Measurements from ENCODE around the gene RNPEPL1.

Gene RNPEPL1

DNA sequence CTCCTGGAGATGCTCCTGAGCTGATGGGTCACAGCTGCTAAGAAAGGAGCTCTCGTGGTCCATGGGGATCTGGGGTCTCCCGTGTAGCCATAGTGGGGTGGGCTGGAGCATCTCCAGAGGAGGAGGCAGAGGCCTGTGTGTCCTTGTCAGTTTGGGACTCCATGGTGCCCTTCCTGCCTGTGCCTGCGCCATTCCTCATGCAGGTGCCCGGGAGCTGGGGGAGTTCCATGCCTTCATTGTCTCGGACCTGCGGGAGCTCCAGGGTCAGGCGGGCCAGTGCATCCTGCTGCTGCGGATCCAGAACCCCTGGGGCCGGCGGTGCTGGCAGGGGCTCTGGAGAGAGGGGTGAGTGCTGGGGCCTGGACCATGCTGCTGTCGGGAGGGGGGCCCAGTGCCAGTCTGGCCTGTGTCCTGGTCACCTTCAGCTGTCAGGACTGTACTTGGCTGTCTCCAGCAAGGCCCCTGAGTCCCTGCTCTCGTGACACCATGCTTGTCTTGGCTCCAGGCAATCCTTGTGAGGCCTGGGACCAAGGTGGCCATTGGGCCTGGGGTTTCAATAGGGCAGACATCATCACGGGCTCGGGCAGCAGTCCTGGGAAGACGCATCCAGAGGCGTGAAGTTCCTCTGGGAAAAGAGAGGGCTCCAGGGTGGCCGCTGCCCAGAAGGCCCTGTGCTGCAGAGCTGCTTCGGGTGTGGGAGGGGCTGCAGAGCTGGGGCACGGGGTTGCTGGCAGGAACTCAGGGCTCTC lies 25.6 kb downstream of the RNPEPL1 start:
- peak; percentile 0 for DNase-seq

DNA sequence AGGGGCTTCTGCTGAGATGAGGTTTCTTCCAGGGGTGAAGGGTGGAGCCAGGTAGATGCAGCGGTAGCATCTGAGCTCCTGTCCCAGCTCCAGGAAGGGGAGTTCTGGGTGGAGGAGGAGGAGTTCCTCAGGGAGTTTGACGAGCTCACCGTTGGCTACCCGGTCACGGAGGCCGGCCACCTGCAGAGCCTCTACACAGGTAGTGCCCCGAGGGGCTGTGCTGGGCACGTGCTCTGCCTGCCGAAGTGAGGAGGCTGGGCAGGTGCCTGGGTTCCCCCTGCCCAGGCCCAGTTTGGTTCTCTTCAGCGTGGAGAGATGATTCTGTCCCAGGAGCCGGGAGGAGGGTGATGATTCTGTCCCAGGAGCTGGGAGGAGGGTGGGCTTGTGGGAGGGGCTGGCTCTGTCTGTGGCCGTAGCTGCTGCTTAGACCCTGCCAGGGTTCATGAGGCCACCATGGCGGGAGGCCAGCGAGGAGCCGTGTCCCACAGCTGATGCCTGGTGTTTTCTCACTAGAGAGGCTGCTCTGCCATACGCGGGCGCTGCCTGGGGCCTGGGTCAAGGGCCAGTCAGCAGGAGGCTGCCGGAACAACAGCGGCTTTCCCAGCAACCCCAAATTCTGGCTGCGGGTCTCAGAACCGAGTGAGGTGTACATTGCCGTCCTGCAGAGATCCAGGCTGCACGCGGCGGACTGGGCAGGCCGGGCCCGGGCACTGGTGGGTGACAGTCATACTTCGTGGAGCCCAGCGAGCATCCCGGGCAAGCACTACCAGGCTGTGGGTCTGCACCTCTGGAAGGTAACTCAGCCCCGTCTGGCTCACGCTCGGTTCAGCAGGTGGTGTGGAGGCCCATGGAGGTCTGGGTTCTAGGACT lies 26.5 kb downstream of the RNPEPL1 start:
- peak; percentile 0 for DNase-seq

DNA sequence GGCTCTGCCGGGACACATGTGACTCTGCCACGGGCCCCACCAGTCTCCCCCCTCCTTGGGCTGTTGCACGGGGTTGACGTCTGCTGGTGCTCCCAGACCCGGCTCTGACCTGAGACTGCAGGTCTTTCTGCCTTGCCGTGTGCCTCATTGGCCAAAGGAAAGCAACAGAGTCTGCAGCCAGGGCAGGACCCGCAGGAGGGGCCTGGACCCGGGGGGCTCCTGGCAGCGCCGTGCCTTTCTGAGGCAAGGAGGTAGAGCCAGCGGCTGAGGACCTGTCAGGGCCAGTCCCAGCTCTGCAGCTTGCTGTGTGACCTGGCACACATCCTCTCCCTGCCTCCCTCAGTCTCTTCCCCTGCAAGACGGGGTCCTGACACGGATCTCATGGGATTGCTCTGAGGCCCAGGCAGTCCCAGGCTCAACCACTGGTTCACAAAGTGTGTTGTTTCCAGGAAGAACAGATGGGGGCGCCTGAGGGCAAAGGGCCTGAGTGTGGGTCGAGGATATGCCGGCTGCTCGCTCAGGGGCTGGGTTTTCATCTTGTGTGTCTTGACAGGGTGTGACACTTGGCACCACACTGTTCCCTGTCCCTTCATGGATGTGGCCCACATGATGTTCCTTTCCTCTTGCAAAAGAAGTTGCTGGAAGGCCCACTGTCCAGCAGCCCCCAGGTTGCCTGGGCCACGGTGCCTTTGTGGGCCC lies 27.2 kb downstream of the RNPEPL1 start:
- peak; percentile 26 for DNase-seq

DNA sequence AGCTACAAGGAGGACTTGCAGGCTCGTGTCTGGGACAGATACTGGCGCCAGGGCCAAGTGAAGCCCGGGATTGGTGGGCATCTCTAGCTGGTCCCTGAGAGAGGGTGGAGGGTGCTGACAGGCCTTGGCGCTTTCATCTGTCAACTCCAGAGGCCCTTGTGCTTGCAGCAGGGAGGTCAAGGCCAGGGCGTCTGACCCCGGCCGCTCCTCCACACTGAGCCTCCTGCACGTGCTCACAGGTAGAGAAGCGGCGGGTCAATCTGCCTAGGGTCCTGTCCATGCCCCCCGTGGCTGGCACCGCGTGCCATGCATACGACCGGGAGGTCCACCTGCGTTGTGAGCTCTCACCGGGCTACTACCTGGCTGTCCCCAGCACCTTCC lies 27.8 kb downstream of the RNPEPL1 start:
- DNase-seq, result peak; percentile 1

DNA sequence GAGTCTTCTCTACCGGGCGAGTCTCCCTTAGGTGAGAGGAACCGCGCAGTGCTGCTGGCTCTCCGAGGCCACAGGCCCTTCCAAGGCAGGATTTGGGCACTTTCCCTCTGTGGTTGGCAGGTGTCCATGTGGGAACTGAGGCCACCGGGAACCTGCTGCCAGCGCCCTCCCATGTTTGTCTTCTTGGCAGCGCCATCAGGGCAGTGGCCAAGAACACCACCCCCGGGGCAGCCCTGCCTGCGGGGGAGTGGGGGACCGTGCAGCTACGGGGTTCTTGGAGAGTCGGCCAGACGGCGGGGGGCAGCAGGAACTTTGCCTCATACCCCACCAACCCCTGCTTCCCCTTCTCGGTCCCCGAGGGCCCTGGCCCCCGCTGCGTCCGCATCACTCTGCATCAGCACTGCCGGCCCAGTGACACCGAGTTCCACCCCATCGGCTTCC lies 28.2 kb downstream of the RNPEPL1 start:
- DNase-seq, result peak; percentile 0

DNA sequence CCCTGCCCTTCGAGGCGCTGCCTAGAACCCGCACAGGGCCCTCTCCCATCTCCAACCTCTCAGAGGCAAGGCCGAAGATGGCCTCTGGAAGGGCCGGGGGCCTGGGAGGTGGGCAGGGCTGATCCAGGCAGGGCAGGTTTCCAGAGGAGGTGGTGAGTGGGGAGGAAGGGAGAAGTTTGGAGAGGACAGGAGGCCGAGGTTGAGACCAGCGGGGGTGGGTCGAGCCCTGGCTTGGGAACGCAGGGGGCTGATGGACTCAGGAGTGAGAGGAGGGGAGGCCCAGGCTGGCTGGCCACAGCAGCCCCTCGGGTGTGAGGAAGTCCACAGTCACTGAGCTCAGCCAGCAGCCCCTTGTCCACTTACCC lies 28.8 kb downstream of the RNPEPL1 start:
- peak; percentile 1 for DNase-seq

DNA sequence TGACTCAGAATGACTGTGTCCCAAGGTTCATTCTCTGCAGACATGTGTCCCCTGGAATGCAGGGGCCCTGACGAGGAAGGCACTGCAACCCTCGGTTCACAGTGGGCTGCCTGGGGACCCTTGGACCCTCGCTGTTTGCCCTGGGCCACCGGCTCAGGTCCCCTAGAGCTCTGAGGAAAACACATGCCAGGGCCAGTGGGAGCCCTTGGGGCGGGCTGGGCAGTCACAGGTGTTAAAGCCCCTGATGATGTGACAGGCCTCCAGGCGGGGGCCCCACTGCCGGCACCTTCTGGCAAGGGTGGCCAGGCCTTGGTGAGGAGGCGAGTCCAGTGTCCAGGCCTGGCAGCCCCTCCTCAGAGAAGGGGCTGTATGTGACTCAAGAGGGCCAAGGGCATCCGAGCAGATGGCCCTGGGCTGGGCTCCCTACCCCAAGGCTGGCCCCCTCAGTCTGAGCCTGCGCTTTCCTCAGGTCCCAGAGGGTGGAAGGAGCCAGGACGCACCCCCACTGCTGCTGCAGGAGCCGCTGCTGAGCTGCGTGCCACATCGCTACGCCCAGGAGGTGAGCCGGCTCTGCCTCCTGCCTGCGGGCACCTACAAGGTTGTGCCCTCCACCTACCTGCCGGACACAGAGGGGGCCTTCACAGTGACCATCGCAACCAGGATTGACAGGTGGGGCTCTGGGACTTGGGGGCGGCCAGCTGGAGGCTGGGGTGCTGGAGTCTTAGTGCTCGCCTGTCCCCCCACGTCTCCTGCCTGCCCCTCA lies 29.3 kb downstream of the RNPEPL1 start:
- peak; percentile 0 for DNase-seq

DNA sequence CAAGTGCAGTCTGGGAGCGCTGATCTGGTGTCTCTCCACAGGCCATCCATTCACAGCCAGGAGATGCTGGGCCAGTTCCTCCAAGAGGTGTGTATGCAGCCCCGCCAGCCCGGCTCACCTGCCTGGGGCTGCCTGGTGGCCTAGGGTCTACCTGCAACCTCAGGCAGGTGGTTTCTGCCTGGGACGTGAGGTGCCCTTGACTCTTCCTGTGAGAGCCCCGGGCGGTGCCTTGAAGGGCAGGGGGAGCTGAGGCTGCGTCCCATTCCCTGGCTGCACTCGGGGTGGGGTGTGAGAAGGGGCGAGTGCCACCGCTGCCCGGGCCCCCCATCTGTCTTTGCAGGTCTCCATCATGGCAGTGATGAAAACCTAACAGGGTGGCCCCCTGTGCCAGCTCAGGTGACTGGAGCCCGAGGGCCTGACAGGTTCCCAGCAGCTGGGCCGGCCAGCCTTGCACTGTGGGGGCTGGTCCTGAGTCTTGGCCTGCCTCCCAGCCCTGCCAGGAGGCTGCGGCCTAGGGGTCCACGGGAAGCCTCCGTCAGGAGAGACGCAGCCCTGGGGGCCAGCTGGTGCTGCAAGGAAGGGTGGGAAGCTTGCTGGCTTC lies 30.1 kb downstream of the RNPEPL1 start:
- peak; percentile 0 for DNase-seq

DNA sequence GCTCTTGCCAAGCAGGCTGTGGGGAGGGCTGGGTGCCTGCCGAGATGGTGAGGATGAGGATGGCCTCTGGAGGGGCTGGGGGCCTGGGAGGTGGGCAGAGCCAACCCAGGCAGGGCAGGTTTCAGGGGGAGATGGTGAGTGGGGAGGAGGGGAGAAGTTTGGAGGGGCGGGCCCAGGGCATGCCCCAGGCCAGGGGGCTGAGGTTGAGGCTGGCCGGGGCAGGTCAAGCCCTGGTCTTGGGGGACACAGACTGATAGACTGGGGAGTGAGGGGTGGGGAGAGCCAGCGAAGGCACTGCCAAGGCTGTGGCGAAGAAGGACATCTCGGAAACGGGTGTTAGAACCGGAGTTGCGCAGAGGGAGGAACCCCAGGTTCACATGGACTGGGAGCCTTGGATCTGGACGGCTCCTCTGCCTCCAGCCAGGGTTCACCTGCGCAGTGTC lies 30.9 kb downstream of the RNPEPL1 start:
- DNase-seq, result no peak

DNA sequence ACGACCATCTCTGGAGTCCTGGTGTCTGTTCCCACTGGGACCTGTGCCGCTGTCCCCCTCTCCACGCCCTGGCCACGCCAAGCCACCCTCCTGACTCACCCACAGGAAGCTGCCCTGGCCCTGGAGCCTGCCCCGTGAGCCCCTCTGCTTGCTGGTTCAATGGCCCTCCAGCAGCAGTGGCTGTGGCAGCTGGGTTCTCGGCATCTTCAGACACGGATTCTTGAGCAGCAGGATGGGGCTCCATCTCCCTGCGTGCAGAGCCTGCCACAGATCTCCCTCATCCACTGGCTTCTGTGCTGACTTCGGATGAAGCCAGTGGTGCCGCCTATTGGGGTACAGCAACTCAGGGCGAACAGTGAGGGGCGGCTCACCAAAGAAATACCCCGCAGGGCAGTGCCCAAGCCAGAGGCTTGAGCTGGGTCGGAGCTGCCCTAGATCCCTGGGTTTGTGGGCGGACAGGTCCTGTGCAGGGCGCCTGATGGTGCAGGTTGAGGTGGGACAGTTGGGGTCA lies 32.2 kb downstream of the RNPEPL1 start:
- peak; percentile 1 for DNase-seq

DNA sequence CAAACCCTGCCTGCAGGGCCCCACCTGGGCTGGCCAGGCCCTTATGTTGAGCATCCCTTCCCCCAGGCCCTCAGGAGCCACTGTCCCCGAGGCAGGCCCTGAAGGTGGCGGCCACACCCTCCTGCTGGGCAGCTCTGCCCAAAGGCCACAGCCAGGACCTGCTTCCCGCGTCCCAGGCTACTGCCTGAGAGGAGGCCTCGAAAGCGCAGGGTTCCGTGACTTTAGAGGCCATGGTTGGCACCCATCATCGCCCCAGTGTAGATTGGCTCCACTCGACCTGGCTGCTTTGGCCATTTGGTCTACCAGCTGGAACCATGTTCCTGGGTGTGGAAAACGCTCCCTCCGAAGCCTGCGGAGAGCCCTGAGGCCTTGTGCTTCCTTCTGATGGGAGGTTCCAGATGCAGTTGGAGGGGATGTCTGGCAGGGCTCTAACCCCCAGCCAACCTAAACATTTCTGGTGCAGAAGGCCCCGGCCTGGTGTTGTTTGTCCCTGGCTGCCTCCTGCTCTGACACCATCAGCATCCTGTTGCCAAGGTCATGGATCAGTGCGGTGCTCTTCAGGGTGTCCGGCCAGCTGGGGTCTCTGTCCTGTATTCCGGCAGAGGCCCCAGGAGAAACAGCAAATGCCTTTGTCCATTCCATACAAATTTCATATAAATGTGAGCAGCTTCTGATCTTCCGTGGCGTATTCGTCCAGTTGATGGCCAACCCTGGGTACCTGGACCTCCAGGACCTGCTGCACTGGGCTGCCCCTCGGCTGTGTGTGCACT lies 33.0 kb downstream of the RNPEPL1 start:
- peak; percentile 1 for DNase-seq

DNA sequence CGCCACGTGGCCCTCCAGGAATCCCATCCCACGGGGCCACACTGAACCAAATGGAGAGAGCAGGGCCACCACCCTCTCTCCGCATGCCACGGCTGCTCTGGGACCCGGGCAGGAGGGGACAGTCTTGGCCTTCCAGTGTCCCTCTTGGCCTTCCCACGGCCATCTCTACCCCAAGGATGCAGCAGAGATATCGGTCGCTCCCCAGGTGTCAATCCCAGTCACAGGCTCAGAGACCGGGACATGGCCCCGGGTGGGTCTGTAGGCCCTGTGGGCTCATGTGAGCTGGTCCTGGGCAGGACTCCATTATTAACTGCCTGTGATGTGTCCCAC lies 33.5 kb downstream of the RNPEPL1 start:
- DNase-seq, result no peak

DNA sequence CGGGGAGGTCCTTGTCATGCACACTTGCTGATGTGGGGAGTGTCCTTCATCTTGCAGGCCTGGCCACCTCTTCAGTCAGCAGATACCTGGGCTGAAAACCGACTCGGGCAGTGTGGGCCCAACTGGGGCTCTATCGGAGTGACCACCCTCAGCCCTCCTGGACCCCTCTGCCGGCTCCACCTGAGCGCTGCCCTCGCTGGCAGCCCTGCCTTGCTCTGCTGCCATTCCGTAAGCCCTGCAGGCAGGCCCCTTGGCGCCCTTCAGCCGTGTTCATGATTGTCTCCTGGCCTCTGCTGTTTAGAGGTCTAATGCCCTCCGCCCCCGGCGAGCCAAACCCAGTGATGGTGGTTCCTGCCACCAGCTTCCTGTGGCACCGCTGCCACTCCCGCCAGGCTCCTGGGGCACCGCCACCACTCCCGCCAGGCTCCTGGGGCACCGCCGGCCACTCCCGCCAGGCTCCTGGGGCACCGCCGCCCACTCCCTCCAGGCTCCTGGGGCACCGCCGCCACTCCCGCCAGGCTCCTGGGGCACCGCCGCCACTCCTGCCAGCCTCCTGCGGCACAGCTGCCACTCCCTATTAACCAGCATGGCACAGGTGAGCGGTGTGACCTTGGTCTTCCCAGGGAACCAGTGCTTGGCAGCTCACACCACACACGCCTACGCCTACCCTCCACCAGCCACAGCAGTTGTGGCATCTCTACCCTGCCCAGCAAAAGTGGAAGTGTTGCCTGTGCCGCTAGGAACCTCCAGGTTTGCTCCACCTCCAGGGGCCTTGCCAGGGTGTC lies 34.2 kb downstream of the RNPEPL1 start:
- no peak for DNase-seq

DNA sequence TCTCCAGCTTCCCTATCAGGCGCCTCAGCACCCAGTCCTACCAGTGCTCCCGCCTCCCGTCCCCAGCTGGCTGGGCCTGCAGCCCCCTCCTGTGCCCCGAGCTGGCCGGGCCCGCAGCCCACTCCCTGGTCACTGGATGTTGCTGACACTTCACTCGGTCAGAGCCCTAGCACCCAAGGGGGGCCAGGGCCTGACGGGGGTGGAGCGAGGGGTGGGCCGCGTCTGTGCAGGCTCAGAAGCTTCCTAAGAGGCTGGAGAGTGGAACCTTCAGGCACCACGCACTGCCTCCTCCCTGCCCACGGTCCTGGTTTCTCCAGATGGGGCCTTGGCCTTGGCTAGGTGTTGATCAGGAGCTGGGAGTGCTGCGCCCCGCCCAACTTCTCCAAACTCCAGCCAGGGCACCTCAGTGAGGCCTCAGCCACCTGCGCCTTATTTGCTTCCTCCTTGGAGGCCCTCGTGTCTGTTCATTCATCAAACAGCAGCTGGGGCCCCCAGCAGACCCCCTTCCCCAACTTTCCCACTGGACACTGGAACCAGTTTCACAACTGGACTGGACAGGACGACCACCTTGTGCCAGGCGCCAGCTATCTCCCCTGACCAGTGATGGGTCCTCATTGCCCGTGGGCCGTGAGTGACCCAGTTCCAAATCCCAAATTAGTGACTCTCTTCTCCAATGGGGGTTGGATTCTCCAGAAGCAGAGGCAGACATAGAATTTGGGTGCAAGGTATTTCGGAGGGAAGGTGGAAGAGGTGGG lies 35.0 kb downstream of the RNPEPL1 start:
- DNase-seq, result peak; percentile 0

DNA sequence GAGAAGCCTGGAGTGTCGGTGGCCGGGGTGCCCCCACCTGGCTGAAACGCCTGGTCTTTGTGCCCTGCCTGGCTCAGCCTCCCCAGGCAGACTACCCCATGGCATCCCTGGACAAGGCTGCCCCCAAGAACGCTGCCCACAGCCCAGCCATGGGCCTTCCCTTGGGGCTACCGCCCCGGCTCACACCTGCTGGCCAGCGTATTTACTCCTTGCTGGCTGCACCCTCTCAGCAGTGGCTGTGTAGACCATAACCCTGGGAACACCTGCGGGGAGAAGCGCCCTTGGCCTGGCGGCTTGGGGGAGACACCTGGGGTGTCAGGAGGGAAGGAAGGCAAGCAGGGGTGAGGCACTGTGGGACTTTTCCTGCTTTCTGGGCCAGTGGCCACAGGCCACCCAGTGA lies 35.6 kb downstream of the RNPEPL1 start:
- DNase-seq, result no peak

DNA sequence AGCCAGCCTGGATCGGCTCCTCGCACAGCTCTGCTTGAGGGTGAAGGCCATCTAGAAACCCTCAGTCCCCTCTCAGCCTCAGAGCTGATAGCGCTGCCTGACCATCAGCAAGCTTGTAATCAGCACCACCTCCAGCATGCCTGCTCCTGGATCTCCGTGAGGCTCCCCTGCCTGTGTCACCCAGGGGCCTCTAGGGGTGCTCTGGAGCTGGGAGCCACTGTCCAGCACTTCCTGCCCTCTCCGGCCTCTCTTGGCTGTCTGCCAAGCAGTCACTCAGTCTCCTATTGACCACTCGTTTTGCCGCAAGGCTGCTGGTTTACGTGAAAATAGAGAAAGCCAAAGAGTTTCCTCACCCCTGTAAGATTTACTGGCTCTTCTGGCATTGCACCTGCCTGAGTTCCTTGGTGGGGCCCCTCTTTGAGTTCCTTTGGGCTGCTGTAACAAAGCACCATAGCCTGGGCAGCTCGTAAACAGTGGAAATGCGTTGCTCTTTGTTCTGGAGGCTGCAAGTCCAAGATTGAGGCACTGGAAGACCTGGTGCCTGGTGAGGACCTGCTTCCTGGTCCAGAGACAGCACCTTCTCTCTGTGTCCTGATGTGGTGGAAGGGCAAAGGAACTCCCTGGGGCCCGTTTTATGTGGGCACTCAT lies 36.1 kb downstream of the RNPEPL1 start:
- DNase-seq, result peak; percentile 0

DNA sequence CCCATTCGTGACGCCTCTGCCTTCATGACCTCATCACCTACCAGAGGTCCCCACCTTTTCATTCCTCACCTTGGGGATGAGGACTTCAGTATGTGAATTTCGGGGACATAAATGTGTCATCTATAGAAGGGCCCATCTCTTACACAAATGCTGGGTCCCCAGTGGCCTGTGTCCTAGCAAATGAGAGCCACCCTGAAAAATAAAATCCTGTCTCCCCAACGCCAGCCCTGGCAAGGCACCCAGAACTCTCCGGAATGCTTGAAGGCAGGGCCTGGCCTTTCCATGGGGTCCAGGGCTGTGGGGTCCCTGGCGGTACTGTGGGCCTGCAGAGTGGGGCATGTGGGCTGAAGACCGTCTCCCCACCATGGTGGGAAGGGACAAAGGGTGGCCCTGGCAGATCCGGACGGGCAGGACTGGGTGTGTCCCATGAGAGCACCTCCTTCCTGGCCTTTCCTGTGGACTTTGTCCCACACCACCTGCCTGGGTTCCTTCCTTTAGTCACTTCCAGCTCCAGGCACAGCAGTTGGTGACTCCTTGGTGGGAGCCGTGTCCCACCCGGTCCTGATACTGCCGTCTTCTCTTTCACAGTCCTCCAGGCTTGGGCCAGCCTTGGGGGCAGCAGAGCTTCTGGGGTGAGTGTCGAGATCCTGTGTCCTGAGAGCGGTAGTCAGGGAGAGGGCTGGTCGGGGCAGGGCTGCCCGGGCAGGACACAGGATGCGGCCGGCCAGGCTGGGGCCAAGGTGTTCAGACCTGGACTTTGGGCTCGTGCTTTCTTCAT lies 36.8 kb downstream of the RNPEPL1 start:
- peak; percentile 0 for DNase-seq
